ENCODE measurements around the gene MRPS7. TPM values are rescaled to one million over a fixed set of nuclear protein-coding genes. Genes with fewer than 3 reads are reported as not detected.

Gene MRPS7
- total and polyA plus RNA-seq, 10 of the 15 experiments (the other 5 are each of a cell fraction or from before 2014, with no cell fraction given): 88.4 to 217 (median 109) TPM

DNA sequence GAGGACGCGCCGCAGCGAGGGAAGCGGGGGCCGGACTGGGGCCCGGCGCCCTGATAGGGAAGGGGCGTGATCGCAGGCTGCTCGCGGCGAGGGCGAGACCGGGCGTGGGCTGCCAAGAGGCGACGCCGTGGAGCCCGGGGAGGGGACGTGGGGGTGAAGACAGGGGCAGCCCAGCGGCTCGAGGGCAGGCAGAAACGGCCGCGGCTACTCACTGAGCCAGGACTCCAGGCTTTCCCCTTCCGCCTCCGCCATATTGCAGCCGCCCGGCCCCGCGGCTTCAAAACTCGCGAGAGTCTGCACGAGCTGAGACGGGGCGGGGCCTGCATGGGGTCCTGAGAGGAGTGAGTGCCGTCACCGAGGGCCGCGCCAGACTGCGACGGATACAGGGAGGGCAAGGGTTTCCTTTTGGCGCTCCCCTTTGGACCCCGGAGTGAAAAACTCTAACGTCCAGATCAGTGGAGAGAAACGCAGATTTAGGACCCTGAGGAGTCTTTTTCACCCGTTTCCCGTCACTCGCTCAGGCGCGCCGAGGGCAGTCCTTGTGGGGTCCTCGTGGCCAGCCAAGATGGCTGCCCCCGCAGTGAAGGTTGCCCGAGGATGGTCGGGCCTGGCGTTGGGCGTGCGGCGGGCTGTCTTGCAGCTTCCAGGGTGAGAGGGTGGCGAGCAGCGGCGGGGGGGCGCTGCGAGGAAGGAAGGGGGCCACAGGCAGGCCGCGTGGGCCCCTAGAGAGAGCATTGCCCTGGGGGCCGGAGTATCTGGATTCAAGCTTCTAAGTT is at the start of gene MRPS7, which contains the start of gene GGA3 (continued):
- TF ChIP-seq, protein P1, sequence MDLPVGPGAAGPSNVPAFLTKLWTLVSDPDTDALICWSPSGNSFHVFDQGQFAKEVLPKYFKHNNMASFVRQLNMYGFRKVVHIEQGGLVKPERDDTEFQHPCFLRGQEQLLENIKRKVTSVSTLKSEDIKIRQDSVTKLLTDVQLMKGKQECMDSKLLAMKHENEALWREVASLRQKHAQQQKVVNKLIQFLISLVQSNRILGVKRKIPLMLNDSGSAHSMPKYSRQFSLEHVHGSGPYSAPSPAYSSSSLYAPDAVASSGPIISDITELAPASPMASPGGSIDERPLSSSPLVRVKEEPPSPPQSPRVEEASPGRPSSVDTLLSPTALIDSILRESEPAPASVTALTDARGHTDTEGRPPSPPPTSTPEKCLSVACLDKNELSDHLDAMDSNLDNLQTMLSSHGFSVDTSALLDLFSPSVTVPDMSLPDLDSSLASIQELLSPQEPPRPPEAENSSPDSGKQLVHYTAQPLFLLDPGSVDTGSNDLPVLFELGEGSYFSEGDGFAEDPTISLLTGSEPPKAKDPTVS (IDR thresholded peaks at IDR 0.05; ENCODE audit: low read depth, low read length): 0 out of 2 replicates have a peak, but pooled peaks have one; percentile 28
- TF ChIP-seq ESRRA (IDR thresholded peaks at IDR 0.05; ENCODE audit: low read length) (peak; percentile 52; the same call in 1 of the 2 replicates), HCFC1 (IDR thresholded peaks at IDR 0.05; ENCODE audit: low read length) (peak; percentile 64), EGR1 (IDR thresholded peaks at IDR 0.05; ENCODE audit: borderline replicate concordance in 1 of 2, low read depth in 2 of 2, low read length in 2 of 2) (peak in 1 of 2 experiments; percentile 47; a peak in 1 of 3 replicates), POLR2A (IDR thresholded peaks at IDR 0.05; ENCODE audit: low read depth, low read length) (peak; percentile 91), STAT3 (IDR thresholded peaks at IDR 0.05; ENCODE audit: low read depth, low read length) (no peak), POLR2AphosphoS5 (IDR thresholded peaks at IDR 0.05; ENCODE audit: low read length) (peak; percentile 79), RUNX3 (IDR thresholded peaks at IDR 0.05; ENCODE audit: low read length) (peak; percentile 49; the same call in 1 of the 2 replicates)
- TF ChIP-seq, protein P2, sequence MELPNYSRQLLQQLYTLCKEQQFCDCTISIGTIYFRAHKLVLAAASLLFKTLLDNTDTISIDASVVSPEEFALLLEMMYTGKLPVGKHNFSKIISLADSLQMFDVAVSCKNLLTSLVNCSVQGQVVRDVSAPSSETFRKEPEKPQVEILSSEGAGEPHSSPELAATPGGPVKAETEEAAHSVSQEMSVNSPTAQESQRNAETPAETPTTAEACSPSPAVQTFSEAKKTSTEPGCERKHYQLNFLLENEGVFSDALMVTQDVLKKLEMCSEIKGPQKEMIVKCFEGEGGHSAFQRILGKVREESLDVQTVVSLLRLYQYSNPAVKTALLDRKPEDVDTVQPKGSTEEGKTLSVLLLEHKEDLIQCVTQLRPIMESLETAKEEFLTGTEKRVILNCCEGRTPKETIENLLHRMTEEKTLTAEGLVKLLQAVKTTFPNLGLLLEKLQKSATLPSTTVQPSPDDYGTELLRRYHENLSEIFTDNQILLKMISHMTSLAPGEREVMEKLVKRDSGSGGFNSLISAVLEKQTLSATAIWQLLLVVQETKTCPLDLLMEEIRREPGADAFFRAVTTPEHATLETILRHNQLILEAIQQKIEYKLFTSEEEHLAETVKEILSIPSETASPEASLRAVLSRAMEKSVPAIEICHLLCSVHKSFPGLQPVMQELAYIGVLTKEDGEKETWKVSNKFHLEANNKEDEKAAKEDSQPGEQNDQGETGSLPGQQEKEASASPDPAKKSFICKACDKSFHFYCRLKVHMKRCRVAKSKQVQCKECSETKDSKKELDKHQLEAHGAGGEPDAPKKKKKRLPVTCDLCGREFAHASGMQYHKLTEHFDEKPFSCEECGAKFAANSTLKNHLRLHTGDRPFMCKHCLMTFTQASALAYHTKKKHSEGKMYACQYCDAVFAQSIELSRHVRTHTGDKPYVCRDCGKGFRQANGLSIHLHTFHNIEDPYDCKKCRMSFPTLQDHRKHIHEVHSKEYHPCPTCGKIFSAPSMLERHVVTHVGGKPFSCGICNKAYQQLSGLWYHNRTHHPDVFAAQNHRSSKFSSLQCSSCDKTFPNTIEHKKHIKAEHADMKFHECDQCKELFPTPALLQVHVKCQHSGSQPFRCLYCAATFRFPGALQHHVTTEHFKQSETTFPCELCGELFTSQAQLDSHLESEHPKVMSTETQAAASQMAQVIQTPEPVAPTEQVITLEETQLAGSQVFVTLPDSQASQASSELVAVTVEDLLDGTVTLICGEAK (IDR thresholded peaks at IDR 0.05; ENCODE audit: borderline replicate concordance): peak; percentile 36; the same call in 1 of the 2 replicates
- TF ChIP-seq, protein P3, sequence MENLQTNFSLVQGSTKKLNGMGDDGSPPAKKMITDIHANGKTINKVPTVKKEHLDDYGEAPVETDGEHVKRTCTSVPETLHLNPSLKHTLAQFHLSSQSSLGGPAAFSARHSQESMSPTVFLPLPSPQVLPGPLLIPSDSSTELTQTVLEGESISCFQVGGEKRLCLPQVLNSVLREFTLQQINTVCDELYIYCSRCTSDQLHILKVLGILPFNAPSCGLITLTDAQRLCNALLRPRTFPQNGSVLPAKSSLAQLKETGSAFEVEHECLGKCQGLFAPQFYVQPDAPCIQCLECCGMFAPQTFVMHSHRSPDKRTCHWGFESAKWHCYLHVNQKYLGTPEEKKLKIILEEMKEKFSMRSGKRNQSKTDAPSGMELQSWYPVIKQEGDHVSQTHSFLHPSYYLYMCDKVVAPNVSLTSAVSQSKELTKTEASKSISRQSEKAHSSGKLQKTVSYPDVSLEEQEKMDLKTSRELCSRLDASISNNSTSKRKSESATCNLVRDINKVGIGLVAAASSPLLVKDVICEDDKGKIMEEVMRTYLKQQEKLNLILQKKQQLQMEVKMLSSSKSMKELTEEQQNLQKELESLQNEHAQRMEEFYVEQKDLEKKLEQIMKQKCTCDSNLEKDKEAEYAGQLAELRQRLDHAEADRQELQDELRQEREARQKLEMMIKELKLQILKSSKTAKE (IDR thresholded peaks at IDR 0.05; ENCODE audit: low read depth, poor library complexity, severe bottlenecking): peak; percentile 87
